Retinal pigment epithelial cell (primary cell): Measurements from ENCODE around the gene ZNRF1.

ENCODE experiments used
- DNase-seq: peaks from one replicate; pipeline ENCODE4 v3.0.0-alpha.2; 2010; ENCODE audit warnings: low read depth
- H3K4me3 ChIP-seq: 2 replicates; pipeline ENCODE4 v1.5.1; 2011; ENCODE audit warnings: mild to moderate bottlenecking, low read length, control low read depth, moderate library complexity
- TF ChIP-seq, protein P1 (sequence below): conservative IDR thresholded peaks from 2 replicates; pipeline ENCODE4 v1.5.1; 2011; ENCODE audit warnings: low read depth, low read length, control low read depth, inconsistent platforms

ZNRF1 gene

GRCh38 chr16:75105306-75106061, 106.7 kb downstream of the ZNRF1 start:
- H3K4me3 ChIP-seq = no peak overlapping the region
- no peak for DNase-seq
- TF ChIP-seq, protein P1, sequence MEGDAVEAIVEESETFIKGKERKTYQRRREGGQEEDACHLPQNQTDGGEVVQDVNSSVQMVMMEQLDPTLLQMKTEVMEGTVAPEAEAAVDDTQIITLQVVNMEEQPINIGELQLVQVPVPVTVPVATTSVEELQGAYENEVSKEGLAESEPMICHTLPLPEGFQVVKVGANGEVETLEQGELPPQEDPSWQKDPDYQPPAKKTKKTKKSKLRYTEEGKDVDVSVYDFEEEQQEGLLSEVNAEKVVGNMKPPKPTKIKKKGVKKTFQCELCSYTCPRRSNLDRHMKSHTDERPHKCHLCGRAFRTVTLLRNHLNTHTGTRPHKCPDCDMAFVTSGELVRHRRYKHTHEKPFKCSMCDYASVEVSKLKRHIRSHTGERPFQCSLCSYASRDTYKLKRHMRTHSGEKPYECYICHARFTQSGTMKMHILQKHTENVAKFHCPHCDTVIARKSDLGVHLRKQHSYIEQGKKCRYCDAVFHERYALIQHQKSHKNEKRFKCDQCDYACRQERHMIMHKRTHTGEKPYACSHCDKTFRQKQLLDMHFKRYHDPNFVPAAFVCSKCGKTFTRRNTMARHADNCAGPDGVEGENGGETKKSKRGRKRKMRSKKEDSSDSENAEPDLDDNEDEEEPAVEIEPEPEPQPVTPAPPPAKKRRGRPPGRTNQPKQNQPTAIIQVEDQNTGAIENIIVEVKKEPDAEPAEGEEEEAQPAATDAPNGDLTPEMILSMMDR = no peak

DNA sequence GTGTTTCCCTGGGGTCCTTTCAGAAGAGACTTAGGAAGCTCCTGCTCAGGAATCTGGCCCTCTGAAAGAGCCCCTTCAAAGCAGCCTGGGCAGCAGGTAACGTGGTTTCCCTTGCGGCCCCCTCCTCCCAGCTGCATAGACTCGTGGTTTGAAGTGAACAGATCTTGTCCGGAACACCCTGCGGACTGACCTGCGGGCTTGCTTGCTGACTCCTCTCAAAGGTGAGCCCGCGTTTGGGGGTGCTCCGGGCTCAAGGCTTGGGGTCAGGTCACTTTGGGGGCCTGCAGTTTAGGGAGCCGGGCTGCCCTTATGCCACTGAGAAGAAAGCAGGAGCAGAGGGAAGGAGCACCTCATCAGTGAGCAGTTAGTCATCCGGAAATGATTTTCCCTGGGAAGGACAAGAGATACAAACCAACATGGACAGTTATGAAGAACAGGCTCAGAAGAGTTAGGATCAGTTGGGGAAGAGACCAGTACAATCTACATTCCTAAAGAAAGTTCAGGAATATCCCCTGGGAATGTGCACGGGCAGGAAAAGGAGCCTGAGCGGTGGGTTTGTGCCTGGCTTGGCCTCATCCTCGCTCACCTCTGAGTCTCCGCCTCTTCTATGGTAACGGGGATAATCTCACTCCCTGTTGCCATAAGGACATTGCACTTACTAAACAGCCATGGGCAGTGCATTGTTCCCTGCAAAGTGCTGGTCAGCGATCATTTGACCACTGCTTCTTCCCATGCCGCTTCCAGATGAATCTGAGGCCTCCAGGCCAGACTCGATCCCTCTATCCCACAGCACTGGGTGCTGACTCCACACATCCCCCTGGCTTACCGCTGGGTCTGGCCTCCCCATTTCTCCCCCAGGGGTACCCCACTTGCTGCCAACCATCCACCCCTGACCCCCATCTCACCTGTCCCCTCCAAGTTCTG, 107.8 kb downstream of the ZNRF1 start:
- H3K4me3 ChIP-seq = no peak overlapping the region
- TF ChIP-seq, protein P1 = no peak
- DNase-seq = no peak

GRCh38 chr16:75107505-75107904, 108.7 kb downstream of the ZNRF1 start:
- TF ChIP-seq, protein P1 = no peak

GRCh38 chr16:75108792-75109731, 110.2 kb downstream of the ZNRF1 start:
- peak; percentile 81 for DNase-seq
- no peak overlapping the region for H3K4me3 ChIP-seq
- TF ChIP-seq, protein P1 = no peak

More at GRCh38 chr16:75107505-75107904, 108.7 kb downstream of the ZNRF1 start:
- H3K4me3 ChIP-seq = no peak overlapping the region
- no peak for DNase-seq

- DNase-seq = no peak
- TF ChIP-seq, protein P1 = no peak
- H3K4me3 ChIP-seq = no peak overlapping the region
Measured at GRCh38 chr16:75109732-75110243, 111.0 kb downstream of the ZNRF1 start.

DNA sequence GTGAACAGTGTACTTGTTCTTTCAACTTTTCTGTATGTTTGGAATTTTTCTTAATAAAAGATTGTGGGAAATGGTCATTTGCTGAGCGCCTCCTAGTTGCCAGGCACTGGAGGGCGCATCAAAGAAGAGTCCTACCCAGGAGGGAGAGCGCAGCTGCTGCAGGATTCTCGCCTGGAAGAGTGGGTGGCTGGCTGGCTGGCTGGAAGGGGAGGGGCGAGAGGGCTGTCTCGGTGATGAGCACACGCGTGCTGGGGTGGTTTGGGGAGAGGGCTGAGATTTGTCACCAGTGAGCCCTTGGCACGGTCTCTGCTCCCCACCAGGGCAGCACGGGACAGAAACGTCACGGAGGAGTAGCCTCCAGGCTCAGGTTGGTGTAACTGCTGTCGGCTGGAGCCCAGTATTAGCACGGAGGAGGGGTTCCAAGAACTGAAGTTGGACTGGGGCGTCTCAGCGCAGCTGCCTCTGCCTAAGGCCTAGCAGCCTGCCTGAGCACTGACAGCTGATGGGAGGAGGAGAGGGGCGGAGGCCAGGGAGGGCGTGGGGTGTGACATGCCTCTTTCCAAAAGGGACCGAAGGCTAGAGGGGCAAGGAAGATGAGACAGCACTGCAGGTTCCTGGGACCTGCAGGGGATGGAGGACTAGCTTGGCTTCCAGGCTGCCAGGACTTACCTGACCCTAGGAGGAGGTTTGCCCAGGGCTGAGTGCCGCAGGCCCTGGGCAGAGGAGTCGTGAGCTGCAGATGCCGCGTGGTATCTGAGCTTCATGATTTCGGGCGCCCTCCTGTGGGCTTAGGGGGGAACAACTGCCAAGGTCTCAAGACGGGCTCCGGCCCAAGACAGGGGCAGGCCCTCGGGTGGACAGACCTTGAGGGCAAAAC, 112.1 kb downstream of the ZNRF1 start:
- TF ChIP-seq, protein P1 = peak; percentile 87
- no peak overlapping the region for H3K4me3 ChIP-seq
- DNase-seq = peak; percentile 57
